Coronary artery (tissue), 2 donors: Measurements from ENCODE around the gene FOXP3.

Source experiments
- DNase-seq: peaks from one replicate; pipeline ENCODE4 v3.0.0-alpha.2; 2017; ENCODE audit warnings: low spot score
- H3K27ac ChIP-seq, 2 donors: fragments of 200-600 bp; sonication (generic); one replicate each; pipeline ENCODE4 v1.5.1; 2016 to 2019
- H3K4me3 ChIP-seq: fragments of 200-600 bp; sonication (generic); 2 replicates; pipeline ENCODE4 v1.5.1; 2016; ENCODE audit warnings: mild to moderate bottlenecking, moderate library complexity
- CTCF ChIP-seq: fragments of 200-600 bp; sonication (generic); IDR thresholded peaks from one replicate; pipeline ENCODE4 v1.5.1; 2019; ENCODE audit warnings: antibody characterized with exemption

The FOXP3 gene

GRCh38 chrX:49231333-49232000, 33.0 kb downstream of the FOXP3 start:
- no peak for DNase-seq
- no peak overlapping the region for H3K27ac ChIP-seq
- TF ChIP-seq CTCF: no peak
- H3K4me3 ChIP-seq: no peak overlapping the region

GRCh38 chrX:49230500-49231232, 33.8 kb downstream of the FOXP3 start:
- Histone ChIP-seq H3K27ac (peak overlapping the region in 1 of 2 donors; percentile 51), H3K4me3 (peak overlapping the region; percentile 64)
- no peak for DNase-seq
- TF ChIP-seq CTCF: no peak

GRCh38 chrX:49228185-49228584, 36.3 kb downstream of the FOXP3 start:
- TF ChIP-seq CTCF: no peak
- no peak overlapping the region for H3K27ac ChIP-seq
- H3K4me3 ChIP-seq: no peak overlapping the region
- DNase-seq: no peak

GRCh38 chrX:49227726-49228125, 36.8 kb downstream of the FOXP3 start:
- no peak for DNase-seq
- no peak for TF ChIP-seq CTCF
- H3K4me3 ChIP-seq: no peak overlapping the region
- no peak overlapping the region for H3K27ac ChIP-seq

GRCh38 chrX:49226946-49227345, 37.6 kb downstream of the FOXP3 start:
- Histone ChIP-seq H3K27ac (no peak overlapping the region), H3K4me3 (no peak overlapping the region)
- no peak for TF ChIP-seq CTCF
- DNase-seq: no peak

- no peak for TF ChIP-seq CTCF
- no peak for DNase-seq
- Histone ChIP-seq H3K27ac (no peak overlapping the region), H3K4me3 (no peak overlapping the region)
Observed at GRCh38 chrX:49225858-49226257, 38.7 kb downstream of the FOXP3 start.

- TF ChIP-seq CTCF: no peak
- no peak overlapping the region for H3K27ac ChIP-seq
- no peak overlapping the region for H3K4me3 ChIP-seq
- DNase-seq: no peak
Observed at GRCh38 chrX:49221868-49222267, 42.6 kb downstream of the FOXP3 start.
